H9 (cell line): ENCODE results near the gene TFAP2A. TPM values are rescaled to one million over a fixed set of nuclear protein-coding genes. Genes with fewer than 3 reads are reported as not detected.

Experiments
- DNase-seq: peaks from one replicate; pipeline ENCODE4 v3.0.0-alpha.2; 2017
- H2AFZ ChIP-seq: one replicate; pipeline ENCODE4 v1.6.1; 2013; ENCODE audit warnings: mild to moderate bottlenecking, low read length, control low read depth, moderate library complexity
- H2AK5ac ChIP-seq: 2 replicates; pipeline ENCODE4 v1.6.1; 2013; ENCODE audit warnings: low read length, control low read depth, mixed read lengths; ENCODE audit not compliant: insufficient read length
- H2BK120ac ChIP-seq: one replicate; pipeline ENCODE4 v1.6.1; 2013; ENCODE audit warnings: low read depth, mild to moderate bottlenecking, low read length, control low read depth, inconsistent platforms; ENCODE audit not compliant: poor library complexity, severe bottlenecking
- H2BK12ac ChIP-seq: 2 replicates; pipeline ENCODE4 v1.6.1; 2013; ENCODE audit warnings: low read length, control low read depth, mixed read lengths, low read depth; ENCODE audit not compliant: insufficient read length
- H2BK15ac ChIP-seq: 2 replicates; pipeline ENCODE4 v1.6.1; 2013; ENCODE audit warnings: low read depth, low read length, control low read depth
- H2BK20ac ChIP-seq: one replicate; pipeline ENCODE4 v1.6.1; 2013; ENCODE audit warnings: low read depth, mild to moderate bottlenecking, low read length, control low read depth, inconsistent platforms; ENCODE audit not compliant: poor library complexity, severe bottlenecking
- H2BK5ac ChIP-seq: 2 replicates; pipeline ENCODE4 v1.6.1; 2013; ENCODE audit warnings: low read length, control low read depth, mixed read lengths; ENCODE audit not compliant: insufficient read length
- H3K14ac ChIP-seq: 2 replicates; pipeline ENCODE4 v1.6.1; 2013; ENCODE audit warnings: low read length, control low read depth; ENCODE audit not compliant: insufficient read depth
- H3K18ac ChIP-seq: 2 replicates; pipeline ENCODE4 v1.6.1; 2013; ENCODE audit warnings: low read depth, mild to moderate bottlenecking, mixed read lengths, low read length, control low read depth; ENCODE audit not compliant: insufficient read length
- H3K23ac ChIP-seq: 2 replicates; pipeline ENCODE4 v1.6.1; 2013; ENCODE audit warnings: low read length, control low read depth, mixed read lengths, low read depth; ENCODE audit not compliant: insufficient read length
- H3K23me2 ChIP-seq: 2 replicates; pipeline ENCODE4 v1.6.1; 2013; ENCODE audit warnings: low read depth, mild to moderate bottlenecking, mixed read lengths, low read length, control low read depth; ENCODE audit not compliant: insufficient read length, poor library complexity, severe bottlenecking
- H3K27ac ChIP-seq: 2 replicates; pipeline ENCODE4 v1.5.1; 2013; ENCODE audit warnings: low read length, control low read depth, mixed read lengths, low read depth; ENCODE audit not compliant: insufficient read length
- H3K27me3 ChIP-seq: 2 replicates; pipeline ENCODE4 v1.6.1; 2013; ENCODE audit warnings: low read length, control low read depth, inconsistent platforms; ENCODE audit not compliant: insufficient read depth
- H3K4ac ChIP-seq: 2 replicates; pipeline ENCODE4 v1.6.1; 2013; ENCODE audit warnings: low read depth, mild to moderate bottlenecking, control low read depth, inconsistent platforms, low read length, moderate library complexity
- H3K4me1 ChIP-seq: 2 replicates; pipeline ENCODE4 v1.6.1; 2013; ENCODE audit warnings: low read length, control low read depth, inconsistent platforms; ENCODE audit not compliant: insufficient read depth
- H3K4me2 ChIP-seq: 2 replicates; pipeline ENCODE4 v1.6.1; 2013; ENCODE audit warnings: low read length, control low read depth, mixed read lengths; ENCODE audit not compliant: insufficient read length, insufficient read depth
- H3K56ac ChIP-seq: 2 replicates; pipeline ENCODE4 v1.6.1; 2013; ENCODE audit warnings: low read depth, mild to moderate bottlenecking, mixed read lengths, low read length, control low read depth; ENCODE audit not compliant: insufficient read length
- H3K79me1 ChIP-seq: 2 replicates; pipeline ENCODE4 v1.6.1; 2013; ENCODE audit warnings: low read depth, mild to moderate bottlenecking, moderate library complexity, low read length, control low read depth, inconsistent platforms; ENCODE audit not compliant: insufficient read depth, poor library complexity, severe bottlenecking
- H3K79me2 ChIP-seq: 2 replicates; pipeline ENCODE4 v1.6.1; 2013; ENCODE audit warnings: low read length, control low read depth, inconsistent platforms; ENCODE audit not compliant: insufficient read depth
- H3K9ac ChIP-seq: 2 replicates; pipeline ENCODE4 v1.6.1; 2013; ENCODE audit warnings: low read length, control low read depth, mixed read lengths; ENCODE audit not compliant: insufficient read length; ENCODE audit errors: extremely low read depth
- H3K9me3 ChIP-seq: one replicate; pipeline ENCODE4 v1.6.1; 2013; ENCODE audit warnings: low read depth, low read length, inconsistent platforms; ENCODE audit not compliant: control insufficient read depth
- H3T11ph ChIP-seq: one replicate; pipeline ENCODE4 v1.6.1; 2013; ENCODE audit warnings: mild to moderate bottlenecking, low read length, control low read depth, inconsistent platforms
- H4K20me1 ChIP-seq: one replicate; pipeline ENCODE4 v1.6.1; 2013; ENCODE audit not compliant: control insufficient read depth, insufficient read length, insufficient read depth
- H4K5ac ChIP-seq: 2 replicates; pipeline ENCODE4 v1.6.1; 2013; ENCODE audit warnings: low read depth, mild to moderate bottlenecking, mixed read lengths, low read length, control low read depth; ENCODE audit not compliant: insufficient read length
- H4K8ac ChIP-seq: replicated peaks from 2 replicates; pipeline ENCODE4 v1.6.1; 2013; ENCODE audit warnings: low read length, control low read depth, mixed read lengths, low read depth; ENCODE audit not compliant: insufficient read length
- H4K91ac ChIP-seq: 2 replicates; pipeline ENCODE4 v1.6.1; 2013; ENCODE audit warnings: low read depth, mild to moderate bottlenecking, moderate library complexity, mixed read lengths, low read length, control low read depth; ENCODE audit not compliant: insufficient read length
- H3K27ac Mint-ChIP-seq, 3 experiments: 2 replicates in 2 of 3; 3 replicates in 1 of 3; pipeline ENCODE4 v1.8.0; 2020 to 2021; ENCODE audit warnings: mixed read lengths in 3 of 3, mild to moderate bottlenecking in 1 of 3, moderate library complexity in 1 of 3
- H3K27me3 Mint-ChIP-seq: 2 replicates; pipeline ENCODE4 v1.8.0; 2021; ENCODE audit warnings: low read depth, mild to moderate bottlenecking, moderate library complexity, mixed read lengths
- H3K36me3 Mint-ChIP-seq, 3 experiments: 2 replicates in 2 of 3; 3 replicates in 1 of 3; pipeline ENCODE4 v1.8.0; 2020 to 2021; ENCODE audit warnings: low read depth in 3 of 3, mixed read lengths in 3 of 3; ENCODE audit not compliant: insufficient read depth in 1 of 3
- H3K4me1 Mint-ChIP-seq, 2 experiments: 2 replicates each; pipeline ENCODE4 v1.8.0; 2020; ENCODE audit warnings: mixed read lengths in 2 of 2
- H3K4me3 Mint-ChIP-seq, 2 experiments: 2 replicates in 1 of 2; 3 replicates in 1 of 2; pipeline ENCODE4 v1.8.0; 2020 to 2021; ENCODE audit warnings: mild to moderate bottlenecking in 2 of 2, mixed read lengths in 2 of 2, moderate library complexity in 1 of 2
- H3K9me3 Mint-ChIP-seq, 2 experiments: 2 replicates in 1 of 2; 3 replicates in 1 of 2; pipeline ENCODE4 v1.8.0; 2020; ENCODE audit warnings: mild to moderate bottlenecking in 2 of 2, mixed read lengths in 2 of 2, moderate library complexity in 1 of 2
- WGBS: extraction: QIAGEN DNeasy Blood & Tissue Kit; methylation state at CpG from one replicate; pipeline ENCODE4 v1.1.7; 2013; ENCODE audit warnings: missing lambda C conversion rate, low lambda C conversion rate, mixed read lengths; ENCODE audit not compliant: insufficient read length; ENCODE audit errors: extremely low coverage; 5-methylcytosine and 5-hydroxymethylcytosine counted together
- total RNA-seq: library from RNA; stranded (reverse); gene quantifications from 2 replicates; pipeline ENCODE4 v1.2.1, GENCODE V29; 2021
- TF ChIP-seq, protein P1 (sequence below): fragments of 200-600 bp; sonication (generic); conservative IDR thresholded peaks from 3 replicates; pipeline ENCODE4 v1.8.0; 2021; ENCODE audit warnings: antibody characterized with exemption, mild to moderate bottlenecking

Gene TFAP2A
- total RNA-seq, 1 experiment from 2014 or later: 2.6 TPM

DNA sequence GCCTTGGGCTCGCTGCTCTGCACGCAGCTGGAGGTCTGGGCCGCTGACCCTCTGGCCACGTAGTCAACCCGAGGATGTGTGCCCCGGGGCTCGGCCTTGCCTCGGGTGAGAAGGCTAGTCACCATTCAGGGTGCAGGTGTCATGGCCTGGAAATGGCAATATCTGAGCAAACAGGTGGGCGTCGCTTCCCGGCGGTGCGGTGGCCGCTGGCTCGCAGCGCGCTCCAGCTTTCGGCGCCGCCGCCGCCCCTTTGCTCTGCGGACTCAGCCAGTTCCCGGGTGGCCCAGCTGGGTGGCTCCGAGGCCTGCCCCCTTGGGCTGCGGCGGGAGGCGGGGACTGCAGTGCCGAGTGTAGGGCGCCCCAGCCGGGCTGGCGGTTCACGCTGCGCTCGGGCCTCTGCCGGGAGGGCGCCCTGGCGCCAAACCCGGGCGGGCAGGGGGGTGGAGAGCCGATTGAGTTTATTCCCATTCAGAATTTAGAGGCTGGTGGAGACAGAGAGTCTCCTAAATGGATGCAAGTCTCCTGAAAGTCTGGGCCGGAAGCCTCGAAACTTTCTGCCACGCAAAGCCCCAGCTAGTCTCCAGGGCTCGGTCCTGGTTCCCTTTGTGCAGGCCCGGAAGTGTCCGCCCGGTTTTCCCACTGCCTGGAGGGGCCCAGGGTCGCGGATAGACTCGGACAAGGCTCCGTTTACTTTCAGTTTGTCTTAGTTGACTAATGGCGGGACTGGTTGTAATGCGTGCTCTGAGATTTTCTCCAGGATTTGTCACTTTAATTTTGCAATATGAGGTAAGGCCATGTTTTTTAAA, 11.3 kb upstream of the TFAP2A start:
- H3K36me3 Mint-ChIP-seq: no peaks in the 10 kb centered on the region
- no peak overlapping the region for H2BK5ac ChIP-seq
- H3K18ac ChIP-seq: no peak overlapping the region
- H3K9me3 ChIP-seq: no peaks in the 10 kb centered on the region
- H2BK20ac ChIP-seq: no peak overlapping the region
- peak; percentile 55 for DNase-seq
- H4K5ac ChIP-seq: no peak overlapping the region
- peaks cover 42 to 58% of the 10 kb centered on the region in 2 experiments for H3K4me1 Mint-ChIP-seq
- no peaks in the 10 kb centered on the region for H4K20me1 ChIP-seq
- H3K79me1 ChIP-seq: no peaks in the 10 kb centered on the region
- no peak overlapping the region for H3K9ac ChIP-seq
- peak overlapping the region; percentile 44 for H3K4me2 ChIP-seq
- peak overlapping the region; percentile 59 to 81 for H3K4me3 Mint-ChIP-seq
- H2BK15ac ChIP-seq: no peak overlapping the region
- H4K8ac ChIP-seq: no peak overlapping the region
- peaks cover 7% of the 10 kb centered on the region for H3K23me2 ChIP-seq
- peaks cover 99% of the 10 kb centered on the region for H3K27me3 Mint-ChIP-seq
- H3K27ac Mint-ChIP-seq: no peak overlapping the region
- H3K4me1 ChIP-seq: no peaks in the 10 kb centered on the region; the same call in 1 of the 2 replicates
- TF ChIP-seq, protein P1, sequence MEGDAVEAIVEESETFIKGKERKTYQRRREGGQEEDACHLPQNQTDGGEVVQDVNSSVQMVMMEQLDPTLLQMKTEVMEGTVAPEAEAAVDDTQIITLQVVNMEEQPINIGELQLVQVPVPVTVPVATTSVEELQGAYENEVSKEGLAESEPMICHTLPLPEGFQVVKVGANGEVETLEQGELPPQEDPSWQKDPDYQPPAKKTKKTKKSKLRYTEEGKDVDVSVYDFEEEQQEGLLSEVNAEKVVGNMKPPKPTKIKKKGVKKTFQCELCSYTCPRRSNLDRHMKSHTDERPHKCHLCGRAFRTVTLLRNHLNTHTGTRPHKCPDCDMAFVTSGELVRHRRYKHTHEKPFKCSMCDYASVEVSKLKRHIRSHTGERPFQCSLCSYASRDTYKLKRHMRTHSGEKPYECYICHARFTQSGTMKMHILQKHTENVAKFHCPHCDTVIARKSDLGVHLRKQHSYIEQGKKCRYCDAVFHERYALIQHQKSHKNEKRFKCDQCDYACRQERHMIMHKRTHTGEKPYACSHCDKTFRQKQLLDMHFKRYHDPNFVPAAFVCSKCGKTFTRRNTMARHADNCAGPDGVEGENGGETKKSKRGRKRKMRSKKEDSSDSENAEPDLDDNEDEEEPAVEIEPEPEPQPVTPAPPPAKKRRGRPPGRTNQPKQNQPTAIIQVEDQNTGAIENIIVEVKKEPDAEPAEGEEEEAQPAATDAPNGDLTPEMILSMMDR: no peak
- H3K27me3 ChIP-seq: peaks cover 69% of the 10 kb centered on the region
- H3K56ac ChIP-seq: no peak overlapping the region
- no peak overlapping the region for H3K4ac ChIP-seq
- no peak overlapping the region for H3K14ac ChIP-seq
- no peak overlapping the region for H2AFZ ChIP-seq
- H2AK5ac ChIP-seq: no peak overlapping the region
- no peak overlapping the region for H3T11ph ChIP-seq
- no CpG with 5 or more reads among the region's 54 CpGs for WGBS
- no peak overlapping the region for H3K23ac ChIP-seq
- H2BK12ac ChIP-seq: no peak overlapping the region
- H3K9me3 Mint-ChIP-seq: peaks cover 3 to 6% of the 10 kb centered on the region in 2 experiments; a peak in 4 of 5 replicates
- no peak overlapping the region for H2BK120ac ChIP-seq
- H4K91ac ChIP-seq: no peak overlapping the region
- no peaks in the 10 kb centered on the region for H3K79me2 ChIP-seq
- no peak overlapping the region for H3K27ac ChIP-seq
